NCI-H1694 (cell line): ENCODE measurements around the gene MYOCOS.

Experiments used
- DNase-seq: peaks from one replicate; lab custom pipeline; 2025; lab: John Stamatoyannopoulos, UW

MYOCOS gene

DNA sequence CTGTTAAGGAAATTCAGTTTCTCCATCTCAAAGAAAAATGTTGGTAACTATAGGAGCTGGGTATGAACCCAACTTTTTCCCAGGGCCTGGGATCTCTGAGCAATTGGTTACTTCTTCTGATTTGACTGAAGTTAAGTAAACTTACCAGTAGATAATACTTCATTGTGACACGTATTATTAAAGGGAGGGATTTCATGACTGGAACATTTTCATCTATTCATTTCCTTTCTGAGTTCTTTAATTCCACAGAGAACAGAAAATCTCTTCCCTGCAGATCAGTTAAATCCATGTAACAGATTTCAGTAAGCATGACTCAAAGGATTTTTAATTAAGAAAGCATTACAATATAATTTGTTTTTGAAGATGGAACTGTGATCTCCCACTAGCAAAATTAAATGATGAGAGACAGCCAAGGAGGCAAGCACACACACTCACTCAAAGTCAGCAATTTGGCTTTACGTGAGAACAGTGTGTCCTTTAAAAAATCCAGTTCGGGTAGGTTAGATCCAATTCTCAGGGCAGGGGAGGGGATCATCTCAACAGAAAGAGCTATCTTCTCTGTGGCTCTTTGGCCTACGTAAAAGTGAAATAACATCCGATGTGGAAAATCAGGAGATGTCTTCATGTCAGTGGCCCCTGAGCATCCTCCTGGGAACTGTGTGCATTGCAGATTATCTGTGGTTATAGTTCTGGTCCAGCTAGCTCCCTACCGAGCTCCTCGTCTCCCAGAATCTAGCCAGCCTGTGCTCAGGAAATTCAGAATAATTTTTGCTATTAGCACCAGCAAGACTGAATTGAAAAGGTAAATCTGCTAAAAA lies 41.2 kb downstream of the MYOCOS start:
- no peak for DNase-seq

DNA sequence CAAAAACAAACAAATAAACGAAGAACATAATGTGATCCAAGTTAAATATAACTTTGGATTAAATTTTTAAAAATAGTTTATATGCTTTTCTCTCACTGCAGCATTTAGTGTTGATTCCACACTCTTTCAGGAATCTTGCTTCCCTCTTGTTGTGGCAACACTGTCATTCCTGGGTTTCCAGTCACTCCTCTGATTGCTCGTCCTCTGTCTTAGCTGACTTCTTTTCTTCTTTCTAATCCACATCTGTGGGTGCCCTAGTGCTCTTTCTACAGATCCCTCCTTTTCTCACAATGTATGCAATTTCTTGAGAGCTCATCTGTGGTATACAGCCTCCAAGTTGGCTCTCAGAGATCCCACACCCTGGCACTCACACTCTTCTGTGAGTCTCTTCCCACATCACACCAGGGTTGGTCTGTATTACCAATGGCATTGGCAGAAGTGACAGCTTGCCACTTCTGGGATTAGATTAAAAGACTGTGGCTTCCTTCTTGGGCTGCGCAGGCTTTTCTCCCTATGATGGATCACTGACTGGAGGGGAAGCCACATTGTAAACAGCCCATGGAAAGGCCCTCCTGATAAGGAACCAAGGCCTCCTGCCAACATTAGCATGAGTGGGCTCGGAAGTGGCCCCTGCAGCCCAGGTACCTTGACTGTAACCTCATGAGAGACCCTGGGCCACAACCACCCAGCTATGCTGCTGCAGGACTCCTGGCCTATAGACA lies 42.0 kb downstream of the MYOCOS start:
- DNase-seq = no peak

DNA sequence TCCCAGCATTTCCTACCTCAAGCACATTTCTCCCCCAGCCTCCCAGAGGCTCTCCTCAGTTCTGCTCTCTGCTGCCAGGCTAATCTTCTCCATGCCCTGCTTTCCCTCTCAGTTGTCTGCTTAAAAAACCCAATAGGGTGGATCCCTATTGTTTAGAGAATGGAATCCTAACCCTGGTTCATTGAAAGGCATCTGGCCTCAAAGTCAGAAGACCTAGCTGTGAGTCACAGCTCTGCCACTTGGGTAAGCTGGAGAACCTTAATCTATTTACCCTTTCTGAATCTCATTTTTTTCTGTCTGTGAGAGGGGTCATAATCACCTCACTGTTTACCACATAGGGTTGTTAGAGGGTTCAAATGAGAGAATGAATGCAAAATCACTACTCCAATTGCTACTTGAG lies 42.9 kb downstream of the MYOCOS start:
- no peak for DNase-seq

DNA sequence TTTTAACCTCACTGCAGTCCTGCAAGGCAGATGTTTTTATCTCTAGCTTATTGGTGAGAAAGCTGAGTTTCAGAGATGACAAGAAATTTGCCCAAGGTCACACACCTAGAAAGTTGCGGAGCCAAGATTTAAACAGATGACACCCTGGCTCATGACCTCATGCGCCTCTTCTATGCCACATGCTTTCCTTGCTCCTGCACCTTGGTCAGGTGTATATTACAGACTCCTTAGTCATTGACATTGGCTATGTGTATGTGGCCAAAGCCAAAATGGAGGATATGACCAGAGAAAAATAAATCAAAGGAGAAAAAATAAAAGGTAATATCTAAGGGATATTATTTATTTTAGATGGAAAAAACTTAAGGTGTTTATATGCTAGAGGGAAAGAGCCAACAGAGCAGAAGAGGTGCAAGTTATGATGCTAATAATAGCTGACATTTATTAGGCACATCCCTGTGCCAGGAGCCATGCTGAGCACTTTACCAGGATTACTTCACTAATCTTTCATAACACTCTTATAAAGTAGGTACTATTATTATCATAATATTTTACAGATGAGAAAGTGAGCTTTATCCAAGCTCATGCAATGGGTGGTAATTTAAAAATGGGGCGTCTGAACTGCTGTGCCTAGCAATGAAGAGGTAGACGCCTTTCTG lies 44.2 kb downstream of the MYOCOS start:
- DNase-seq = no peak

DNA sequence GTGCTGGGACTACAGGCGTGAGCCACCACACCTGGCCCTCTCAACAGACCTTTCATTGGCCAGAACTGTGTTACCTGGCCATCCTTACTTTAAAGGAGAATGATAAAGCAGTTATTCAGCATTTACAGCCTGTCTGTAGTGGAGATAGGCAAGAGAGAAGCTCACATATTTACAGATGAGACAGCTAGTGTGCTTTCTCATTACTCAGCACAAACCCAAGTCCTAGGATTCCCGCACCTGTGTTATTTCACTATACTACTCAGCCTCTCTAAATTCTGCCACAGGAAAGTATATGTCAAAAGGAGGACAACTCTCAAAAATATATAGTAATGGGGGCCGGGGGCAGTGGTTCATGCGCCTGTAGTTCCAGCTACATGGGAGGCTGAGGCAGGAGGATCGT lies 46.3 kb downstream of the MYOCOS start:
- no peak for DNase-seq

DNA sequence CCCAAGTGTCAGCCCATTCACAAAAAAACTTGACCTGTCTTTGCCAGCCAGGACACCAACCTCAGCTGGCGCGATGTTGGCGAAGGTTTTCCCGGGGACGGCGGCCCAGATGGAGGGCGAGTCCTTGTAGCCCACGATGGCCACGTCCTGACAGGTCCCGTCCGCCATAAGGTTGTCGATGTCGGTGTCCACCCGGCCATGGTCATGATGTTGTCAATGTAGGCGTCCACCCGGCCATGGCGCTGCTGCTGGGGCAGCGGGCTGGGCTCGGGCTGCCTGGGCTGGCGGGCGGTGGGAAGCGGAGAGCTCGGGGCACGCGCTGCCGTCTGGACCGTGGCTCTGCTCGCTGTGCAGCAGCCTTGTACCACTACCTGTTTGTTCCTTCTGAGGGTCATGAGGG lies 48.7 kb downstream of the MYOCOS start:
- DNase-seq = no peak

DNA sequence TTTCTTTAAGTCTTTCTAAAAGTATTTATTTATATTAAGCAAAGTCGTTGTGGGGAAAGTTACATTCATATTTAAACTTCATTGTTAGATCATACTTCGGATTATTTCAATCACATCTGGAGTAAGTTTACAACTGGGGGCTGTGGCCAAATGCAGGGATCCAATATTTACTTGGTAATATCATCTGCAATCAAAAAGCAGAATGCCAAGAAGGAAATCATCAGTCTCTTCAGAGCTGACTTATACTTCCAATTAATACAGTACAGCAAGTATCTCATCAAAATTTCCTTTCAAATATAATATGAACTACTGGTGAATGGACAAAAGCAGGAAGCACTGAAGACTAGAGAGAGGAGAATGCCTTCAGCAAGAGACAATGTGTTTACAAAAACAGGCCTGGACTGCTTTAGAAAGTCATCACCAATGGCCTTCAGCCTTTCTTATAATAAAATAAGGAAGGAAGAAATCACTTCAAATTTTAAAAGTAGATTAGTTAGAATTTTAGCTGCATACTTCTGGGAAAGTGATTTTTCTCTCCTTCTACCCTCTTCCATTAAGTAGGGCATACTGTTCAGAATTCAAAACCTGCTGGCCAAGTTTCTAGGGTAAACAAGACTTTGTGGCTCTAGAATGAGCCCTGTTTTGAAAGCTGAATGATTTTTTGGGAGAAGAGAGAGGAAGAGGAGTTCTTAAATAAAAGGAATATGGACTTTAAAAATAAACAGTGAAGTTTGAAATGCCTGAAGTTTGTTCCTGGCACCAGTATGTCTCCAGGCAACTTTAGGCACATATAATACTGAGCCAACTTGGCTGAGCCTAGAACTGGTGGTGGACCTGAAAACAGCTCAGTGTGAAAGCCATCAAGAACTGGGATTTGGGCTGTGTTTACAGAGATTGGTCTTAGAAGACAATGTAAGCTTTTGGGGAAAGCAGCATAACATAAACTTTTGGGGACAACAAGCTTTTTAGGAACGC lies 52.7 kb downstream of the MYOCOS start:
- no peak for DNase-seq
